Measurements from ENCODE around the gene CCDC192. TPM values are rescaled to one million over a fixed set of nuclear protein-coding genes. Genes with fewer than 3 reads are reported as not detected.
A peak's percentile ranks its signal among the peaks of the same experiment; 100 is the strongest.

CCDC192 gene
- total and polyA plus RNA-seq, 2 experiments from 2014 or later: 0.92 TPM; not detected in 1

DNA sequence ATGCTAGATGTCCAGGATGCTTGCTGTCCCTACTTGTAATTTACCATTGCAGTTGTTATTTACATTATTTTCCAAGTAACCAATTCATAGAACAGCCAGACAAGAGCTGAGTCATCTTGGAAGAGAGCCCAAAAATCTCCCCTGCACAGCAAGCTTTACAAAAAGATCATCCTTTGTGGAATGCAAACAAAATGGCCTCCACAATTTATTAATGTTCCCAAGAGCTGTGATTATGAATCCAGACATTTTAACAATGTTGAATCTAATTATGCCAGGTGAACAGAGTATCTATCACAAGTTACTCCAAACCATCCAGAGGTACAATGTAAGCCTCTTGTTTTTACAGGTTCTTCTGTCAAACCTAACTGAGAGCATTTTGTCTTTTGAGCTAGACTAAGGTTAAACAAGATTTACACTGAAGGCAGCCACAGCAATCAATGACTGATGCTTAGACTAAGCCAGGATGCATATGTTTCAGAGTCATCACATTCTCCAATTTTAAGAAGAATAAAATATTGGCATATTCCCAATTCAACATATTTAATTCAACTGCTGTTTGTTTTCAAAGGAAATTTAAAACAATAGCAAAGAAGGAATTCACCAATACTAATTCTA is 285.1 kb downstream of the CCDC192 start:
- DNase-seq (ENCODE audit: low read depth in 1 of 2, low spot score in 1 of 2): peak in 1 of 2 donors; percentile 92
- Histone ChIP-seq H3K36me3 (no peaks in the 10 kb centered on the region), H3K27me3 (no peaks in the 10 kb centered on the region), H3K27ac (no peak overlapping the region), H3K9me3 (ENCODE audit: low read depth) (no peaks in the 10 kb centered on the region), H3K4me3 (no peak overlapping the region), H3K4me1 (ENCODE audit: low read depth) (peaks cover 8% of the 10 kb centered on the region)
- TF ChIP-seq, protein P1, sequence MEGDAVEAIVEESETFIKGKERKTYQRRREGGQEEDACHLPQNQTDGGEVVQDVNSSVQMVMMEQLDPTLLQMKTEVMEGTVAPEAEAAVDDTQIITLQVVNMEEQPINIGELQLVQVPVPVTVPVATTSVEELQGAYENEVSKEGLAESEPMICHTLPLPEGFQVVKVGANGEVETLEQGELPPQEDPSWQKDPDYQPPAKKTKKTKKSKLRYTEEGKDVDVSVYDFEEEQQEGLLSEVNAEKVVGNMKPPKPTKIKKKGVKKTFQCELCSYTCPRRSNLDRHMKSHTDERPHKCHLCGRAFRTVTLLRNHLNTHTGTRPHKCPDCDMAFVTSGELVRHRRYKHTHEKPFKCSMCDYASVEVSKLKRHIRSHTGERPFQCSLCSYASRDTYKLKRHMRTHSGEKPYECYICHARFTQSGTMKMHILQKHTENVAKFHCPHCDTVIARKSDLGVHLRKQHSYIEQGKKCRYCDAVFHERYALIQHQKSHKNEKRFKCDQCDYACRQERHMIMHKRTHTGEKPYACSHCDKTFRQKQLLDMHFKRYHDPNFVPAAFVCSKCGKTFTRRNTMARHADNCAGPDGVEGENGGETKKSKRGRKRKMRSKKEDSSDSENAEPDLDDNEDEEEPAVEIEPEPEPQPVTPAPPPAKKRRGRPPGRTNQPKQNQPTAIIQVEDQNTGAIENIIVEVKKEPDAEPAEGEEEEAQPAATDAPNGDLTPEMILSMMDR (IDR thresholded peaks at IDR 0.05; ENCODE audit: low read depth, low read length): no peak

Other genes with a start within 250 kb of the CCDC192 start
- 31.9 and 36.2 TPM in 2 replicates for gene PRRC1, start 185.8 kb upstream of the CCDC192 start, total RNA-seq
- gene PRRC1, start 185.8 kb upstream of the CCDC192 start, polyA plus RNA-seq: 32.6 and 33.9 TPM in 2 replicates
- not detected in 2 replicates for gene CTXN3, start 54.3 kb upstream of the CCDC192 start, total RNA-seq
- not detected in 2 replicates for gene CTXN3, start 54.3 kb upstream of the CCDC192 start, polyA plus RNA-seq